Subcutaneous adipose tissue (tissue), 4 donors: ENCODE measurements around the gene ADAMTS17. TPM values are rescaled to one million over a fixed set of nuclear protein-coding genes. Genes with fewer than 3 reads are reported as not detected.

ENCODE experiments used
- total RNA-seq, 4 donors: library from RNA; depleted of rRNA; stranded (reverse); fragments of >200 nt; gene quantifications; one replicate each; pipeline ENCODE4 v1.1.0, GENCODE V29; 2016
- TF ChIP-seq, protein P1 (sequence below): fragments of 450-650 bp; IDR thresholded peaks from one replicate; pipeline ENCODE4 v1.5.1; 2016; ENCODE audit warnings: low read depth, mild to moderate bottlenecking, control low read depth, antibody characterized with exemption, moderate library complexity

Gene ADAMTS17
- total RNA-seq, 4 donors from 2014 or later, result 0.49 to 5.3 (median 2.5) TPM

DNA sequence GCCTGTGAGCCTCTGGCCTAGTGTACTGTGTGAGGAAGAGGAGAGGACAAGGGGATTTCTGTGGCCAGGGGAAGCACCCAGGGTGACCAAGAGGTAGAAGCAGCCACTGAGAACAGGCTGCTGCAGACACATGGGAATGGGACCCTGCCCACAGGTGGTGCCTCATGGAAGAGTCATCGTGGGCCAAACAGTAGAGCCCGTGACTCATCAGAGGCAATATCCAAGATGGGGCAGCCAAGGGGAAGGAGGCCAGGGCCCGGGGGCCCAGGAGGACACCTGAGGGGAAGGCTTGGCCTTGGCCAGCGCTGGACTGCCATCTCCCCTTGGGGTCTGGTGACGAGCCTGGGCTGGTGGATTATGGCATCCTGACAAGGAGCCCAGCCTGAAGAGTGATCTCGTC is 333.5 kb downstream of the ADAMTS17 start:
- TF ChIP-seq, protein P1, sequence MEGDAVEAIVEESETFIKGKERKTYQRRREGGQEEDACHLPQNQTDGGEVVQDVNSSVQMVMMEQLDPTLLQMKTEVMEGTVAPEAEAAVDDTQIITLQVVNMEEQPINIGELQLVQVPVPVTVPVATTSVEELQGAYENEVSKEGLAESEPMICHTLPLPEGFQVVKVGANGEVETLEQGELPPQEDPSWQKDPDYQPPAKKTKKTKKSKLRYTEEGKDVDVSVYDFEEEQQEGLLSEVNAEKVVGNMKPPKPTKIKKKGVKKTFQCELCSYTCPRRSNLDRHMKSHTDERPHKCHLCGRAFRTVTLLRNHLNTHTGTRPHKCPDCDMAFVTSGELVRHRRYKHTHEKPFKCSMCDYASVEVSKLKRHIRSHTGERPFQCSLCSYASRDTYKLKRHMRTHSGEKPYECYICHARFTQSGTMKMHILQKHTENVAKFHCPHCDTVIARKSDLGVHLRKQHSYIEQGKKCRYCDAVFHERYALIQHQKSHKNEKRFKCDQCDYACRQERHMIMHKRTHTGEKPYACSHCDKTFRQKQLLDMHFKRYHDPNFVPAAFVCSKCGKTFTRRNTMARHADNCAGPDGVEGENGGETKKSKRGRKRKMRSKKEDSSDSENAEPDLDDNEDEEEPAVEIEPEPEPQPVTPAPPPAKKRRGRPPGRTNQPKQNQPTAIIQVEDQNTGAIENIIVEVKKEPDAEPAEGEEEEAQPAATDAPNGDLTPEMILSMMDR, result no peak

DNA sequence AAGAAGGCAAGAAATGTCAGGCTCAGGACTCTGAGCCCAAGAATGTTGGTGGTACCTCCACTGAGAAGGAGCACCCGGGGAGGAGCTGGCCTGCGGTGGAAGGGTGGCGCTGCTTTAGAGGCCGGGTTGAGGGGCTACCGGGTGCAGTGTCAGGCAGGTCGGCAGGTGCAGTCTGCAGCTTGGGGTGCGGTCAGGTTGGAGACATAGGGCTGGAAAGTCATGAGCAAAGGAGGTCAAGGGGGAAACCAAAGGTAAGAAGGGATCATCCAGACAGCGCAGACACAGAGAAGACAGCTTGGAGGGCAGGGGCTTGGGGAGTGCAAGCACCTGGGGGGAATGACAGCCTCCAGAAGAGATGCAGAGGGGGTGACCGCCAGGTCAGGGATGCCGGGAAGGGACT is 334.2 kb downstream of the ADAMTS17 start:
- TF ChIP-seq, protein P1, result no peak

DNA sequence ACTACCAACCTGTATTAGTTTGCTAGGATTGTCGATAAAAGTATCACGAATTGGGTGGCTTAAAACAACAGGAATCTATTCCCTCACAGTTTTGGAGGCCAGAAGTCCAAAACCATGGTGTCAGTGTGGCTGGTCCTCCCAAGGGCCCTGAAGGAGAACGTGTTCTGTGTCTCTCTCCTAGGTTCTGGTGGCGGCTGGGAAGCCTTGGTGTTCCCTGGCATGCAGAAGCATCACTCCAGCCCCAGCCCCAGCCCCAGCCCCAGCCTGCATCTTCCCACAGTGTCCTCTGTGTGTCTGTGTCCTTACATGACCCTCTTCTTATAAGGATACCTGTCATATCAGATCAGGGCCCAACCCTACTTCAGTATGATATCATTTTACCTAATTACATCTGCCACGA is 336.1 kb downstream of the ADAMTS17 start:
- TF ChIP-seq, protein P1, result no peak

- TF ChIP-seq, protein P1, result no peak
Observed at GRCh38 chr15:100005013-100005412, 336.8 kb downstream of the ADAMTS17 start.

- TF ChIP-seq, protein P1, result no peak
Observed at GRCh38 chr15:100002787-100003536, 338.8 kb downstream of the ADAMTS17 start.

- TF ChIP-seq, protein P1, result no peak
Observed at GRCh38 chr15:100002086-100002620, 339.6 kb downstream of the ADAMTS17 start.

- TF ChIP-seq, protein P1, result no peak
Observed at GRCh38 chr15:100001405-100001804, 340.4 kb downstream of the ADAMTS17 start.
